Suprapubic skin (tissue), 4 donors: ENCODE results near the gene IL6ST.

Experiments used
- POLR2A ChIP-seq, 2 donors: fragments of 450-650 bp; IDR thresholded peaks; one replicate each; pipeline ENCODE4 v1.6.1; 2017; ENCODE audit warnings: antibody characterized with exemption in 2 of 2, mild to moderate bottlenecking in 2 of 2, moderate library complexity in 2 of 2
- POLR2AphosphoS5 ChIP-seq, 3 donors: sonication (generic); formaldehyde crosslinking; IDR thresholded peaks; one replicate each; pipeline ENCODE4 v1.6.1; 2017; ENCODE audit warnings: antibody characterized with exemption in 3 of 3
- TF ChIP-seq, protein P1 (sequence below), 2 donors: fragments of 200-600 bp in 1 of 2; fragments of 450-650 bp in 1 of 2; sonication (generic) in 1 of 2; IDR thresholded peaks; one replicate each; pipeline ENCODE4 v1.5.1; 2016 to 2019; ENCODE audit warnings: antibody characterized with exemption in 2 of 2, mild to moderate bottlenecking in 1 of 2, moderate library complexity in 1 of 2

GRCh38 chr5:56039985-56040384 lies 45.2 kb upstream of the IL6ST start:
- TF ChIP-seq, protein P1, sequence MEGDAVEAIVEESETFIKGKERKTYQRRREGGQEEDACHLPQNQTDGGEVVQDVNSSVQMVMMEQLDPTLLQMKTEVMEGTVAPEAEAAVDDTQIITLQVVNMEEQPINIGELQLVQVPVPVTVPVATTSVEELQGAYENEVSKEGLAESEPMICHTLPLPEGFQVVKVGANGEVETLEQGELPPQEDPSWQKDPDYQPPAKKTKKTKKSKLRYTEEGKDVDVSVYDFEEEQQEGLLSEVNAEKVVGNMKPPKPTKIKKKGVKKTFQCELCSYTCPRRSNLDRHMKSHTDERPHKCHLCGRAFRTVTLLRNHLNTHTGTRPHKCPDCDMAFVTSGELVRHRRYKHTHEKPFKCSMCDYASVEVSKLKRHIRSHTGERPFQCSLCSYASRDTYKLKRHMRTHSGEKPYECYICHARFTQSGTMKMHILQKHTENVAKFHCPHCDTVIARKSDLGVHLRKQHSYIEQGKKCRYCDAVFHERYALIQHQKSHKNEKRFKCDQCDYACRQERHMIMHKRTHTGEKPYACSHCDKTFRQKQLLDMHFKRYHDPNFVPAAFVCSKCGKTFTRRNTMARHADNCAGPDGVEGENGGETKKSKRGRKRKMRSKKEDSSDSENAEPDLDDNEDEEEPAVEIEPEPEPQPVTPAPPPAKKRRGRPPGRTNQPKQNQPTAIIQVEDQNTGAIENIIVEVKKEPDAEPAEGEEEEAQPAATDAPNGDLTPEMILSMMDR (IDR thresholded peaks at IDR 0.05): no peak
- TF ChIP-seq POLR2AphosphoS5 (IDR thresholded peaks at IDR 0.05): no peak
- TF ChIP-seq POLR2A (IDR thresholded peaks at IDR 0.05): no peak
